ENCODE results near the gene SNX7.

DNA sequence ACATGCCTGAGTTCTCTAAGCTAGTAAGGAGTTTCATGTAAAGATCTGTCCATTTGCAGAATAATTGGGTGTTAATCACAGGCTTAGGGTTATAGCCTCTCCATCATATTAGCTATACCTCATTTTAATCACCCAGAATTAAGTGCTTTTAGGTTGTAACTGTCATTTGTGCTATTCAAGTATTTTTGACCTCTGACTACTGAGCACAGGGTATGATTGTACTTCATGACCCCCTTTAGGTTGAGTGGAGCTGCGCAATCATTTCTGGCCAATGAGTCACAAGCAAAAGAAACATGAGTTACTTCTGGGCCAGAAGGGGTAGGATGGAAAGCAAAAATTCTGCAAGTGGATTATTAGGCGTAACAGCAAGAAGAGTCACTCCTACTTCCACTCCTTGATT is 8.4 kb upstream of the SNX7 start:
- TF ChIP-seq TAF1 (IDR thresholded peaks at IDR 0.05; ENCODE audit: control insufficient read depth, extremely low read depth, insufficient read depth, low read length, severe bottlenecking) = no peak
- TF ChIP-seq EGR1 (conservative IDR thresholded peaks at IDR 0.05) = no peak
- TF ChIP-seq GABPA (tag; conservative IDR thresholded peaks at IDR 0.05; ENCODE audit: low read depth) = no peak
- no peak for TF ChIP-seq CHD4 (IDR thresholded peaks at IDR 0.05; ENCODE audit: insufficient read depth, insufficient replicate concordance, low read depth, low read length, poor library complexity, severe bottlenecking)
